HG02981 (cell line): ENCODE data around the gene NNAT.
"Not testable (repeated sequence)": the region's sequence is repeated elsewhere in the genome, so short reads cannot be mapped to it uniquely, and the experiment has no call there.

Experiments
- ATAC-seq: cut with Tn5 transposase; IDR thresholded peaks from one replicate; pipeline ENCODE4 v1.9.1; 2021; ENCODE audit warnings: mild to moderate bottlenecking, moderate library complexity; ENCODE audit not compliant: unreplicated experiment

The NNAT gene

DNA sequence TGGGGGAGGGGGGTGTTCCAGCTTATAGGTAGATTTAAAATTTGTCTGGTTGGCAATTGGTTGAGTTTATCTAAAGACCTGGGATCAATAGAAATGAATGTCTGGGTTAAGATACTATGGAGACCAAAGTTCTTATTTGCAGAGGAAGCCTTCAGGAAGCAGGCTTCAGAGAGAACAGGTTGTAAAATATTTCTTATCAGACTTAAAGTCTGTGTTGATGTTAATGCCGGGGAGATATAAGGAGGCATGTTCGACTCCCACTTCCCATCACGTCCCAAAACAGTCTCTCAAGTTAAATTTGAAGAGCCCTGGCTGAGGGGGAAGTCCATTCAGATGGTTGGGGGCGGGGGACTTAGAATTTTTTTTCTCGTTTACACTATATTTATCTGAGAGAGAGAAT lies 19.0 kb downstream of the NNAT start:
- ATAC-seq = no peak

DNA sequence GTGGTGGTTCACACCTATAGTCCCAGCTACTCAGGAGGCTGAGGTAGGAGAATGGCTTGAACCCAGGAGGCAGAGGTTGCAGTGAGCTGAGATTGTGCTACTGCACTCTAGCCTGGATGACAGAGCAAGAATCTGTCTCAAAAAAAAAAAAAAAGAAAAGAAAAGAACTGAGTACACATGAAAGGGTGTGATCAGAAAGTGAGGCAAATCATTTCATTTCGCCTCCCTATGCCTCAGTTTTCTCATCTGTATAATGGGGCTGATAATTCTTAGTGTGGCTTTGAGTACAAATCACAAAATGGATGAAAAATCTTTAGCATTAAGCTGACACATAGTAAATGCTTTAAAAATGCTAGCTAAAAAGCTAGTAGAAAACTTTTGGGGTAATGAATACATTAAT lies 19.8 kb downstream of the NNAT start:
- ATAC-seq = not testable (repeated sequence)

DNA sequence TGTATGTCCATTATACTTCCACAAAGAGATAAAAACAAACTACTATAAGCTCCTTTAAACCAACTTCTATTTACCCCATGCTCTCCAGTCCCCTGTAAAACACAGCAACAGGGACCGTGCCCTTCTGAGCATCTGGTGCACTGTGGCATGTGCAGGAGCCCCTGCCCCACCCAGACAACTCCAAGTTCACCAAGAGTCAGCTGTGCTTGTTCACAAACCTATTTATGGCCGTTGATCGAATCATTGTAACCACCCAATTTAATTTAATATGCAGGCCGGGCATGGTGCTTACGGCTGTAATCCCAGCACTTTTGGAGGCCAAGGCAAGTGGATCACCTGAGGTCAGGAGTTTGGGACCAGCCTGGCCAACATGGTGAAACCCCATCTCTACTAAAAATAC lies 20.3 kb downstream of the NNAT start:
- no peak for ATAC-seq

DNA sequence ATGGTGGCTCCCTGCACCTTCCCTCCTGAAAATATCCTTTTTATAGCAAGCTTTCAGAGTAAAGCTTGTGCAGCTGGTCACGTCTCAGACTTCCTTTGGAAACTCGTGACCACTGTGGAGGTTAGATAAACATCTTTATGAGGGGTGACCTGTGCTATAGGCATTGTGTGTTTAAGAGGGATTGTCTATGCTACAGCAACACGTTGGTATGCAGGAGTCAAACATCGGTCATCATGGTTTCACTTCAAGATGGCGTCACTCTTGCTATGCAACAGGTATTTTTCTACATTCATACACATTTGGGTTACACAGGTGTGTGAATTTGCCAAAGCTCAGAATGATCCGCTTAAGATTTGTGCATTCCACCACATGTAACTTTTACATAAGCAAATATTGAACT lies 21.2 kb downstream of the NNAT start:
- ATAC-seq = no peak

DNA sequence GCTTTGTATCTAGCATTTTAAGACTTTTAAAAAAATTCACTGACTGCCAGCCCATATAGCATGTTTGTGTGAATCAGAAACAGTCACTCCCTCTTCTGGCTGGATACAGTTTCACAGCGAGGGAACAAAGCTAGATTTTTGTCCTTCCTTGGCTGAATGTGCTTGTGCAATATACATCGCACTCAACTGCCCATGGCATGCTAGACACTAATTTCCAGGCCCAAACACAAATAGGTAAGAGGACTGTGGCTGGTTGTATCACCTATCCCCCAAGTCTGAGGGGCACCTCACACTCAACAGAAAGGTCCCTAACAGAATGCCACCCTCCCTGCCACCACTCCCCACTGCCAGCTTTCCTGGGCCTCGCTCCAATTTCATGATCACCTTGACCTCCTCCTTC lies 22.8 kb downstream of the NNAT start:
- no peak for ATAC-seq

DNA sequence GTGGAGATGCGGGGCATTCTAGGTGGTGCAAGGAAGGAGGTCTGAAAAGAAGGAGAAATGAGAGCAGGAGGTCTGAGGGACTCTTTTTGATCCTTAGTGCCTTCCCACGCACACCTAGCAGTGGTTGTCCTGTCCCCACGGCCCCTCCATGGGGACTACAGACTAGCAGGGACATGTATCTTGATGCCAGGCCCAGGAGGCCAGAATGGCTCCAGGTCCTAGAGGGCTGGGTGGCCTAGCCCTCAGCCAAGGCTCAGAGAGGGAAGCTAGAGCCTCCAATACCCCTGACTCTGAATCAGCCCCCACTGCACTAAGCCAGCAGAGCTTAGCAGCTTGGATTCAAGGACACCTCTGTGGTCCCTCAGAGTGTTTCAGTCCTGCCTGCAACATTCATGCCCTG lies 23.3 kb downstream of the NNAT start:
- no peak for ATAC-seq

DNA sequence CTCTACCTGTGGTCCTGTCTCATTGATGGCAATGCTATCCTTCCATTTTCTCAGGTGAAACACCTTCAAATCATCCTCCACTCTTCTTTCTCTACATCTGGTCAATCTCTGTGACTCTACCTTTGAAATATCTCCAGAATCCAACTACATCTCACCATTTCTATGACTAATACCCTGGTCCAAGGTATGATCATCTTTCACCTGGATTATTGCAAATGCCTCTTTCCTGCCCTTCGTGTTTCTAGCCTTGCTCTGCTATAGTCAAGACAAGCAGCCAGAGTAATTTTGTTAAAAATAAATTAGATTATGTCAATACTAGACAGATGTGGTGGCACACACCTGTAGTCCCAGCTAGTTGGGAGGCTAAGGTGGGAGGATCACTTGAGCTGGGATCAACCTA lies 24.5 kb downstream of the NNAT start:
- no peak for ATAC-seq

DNA sequence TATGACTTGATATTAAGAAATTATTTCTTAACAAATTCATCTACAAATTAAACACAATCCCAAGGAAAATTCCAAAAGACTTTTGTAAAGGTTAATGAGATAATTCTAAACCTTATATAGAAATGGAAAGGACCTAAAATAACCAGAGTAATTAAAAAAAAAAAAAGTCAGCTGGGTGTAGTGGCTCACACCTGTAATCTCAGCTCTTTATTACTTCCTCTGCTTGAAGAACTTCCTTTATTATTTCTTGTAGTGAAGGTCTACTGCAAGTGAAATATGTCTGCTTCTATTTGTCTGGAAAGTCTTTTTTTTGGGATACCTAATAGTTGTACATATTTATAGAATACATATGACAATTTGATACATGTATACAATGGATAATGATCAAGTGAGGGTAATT lies 26.9 kb downstream of the NNAT start:
- ATAC-seq = no peak

DNA sequence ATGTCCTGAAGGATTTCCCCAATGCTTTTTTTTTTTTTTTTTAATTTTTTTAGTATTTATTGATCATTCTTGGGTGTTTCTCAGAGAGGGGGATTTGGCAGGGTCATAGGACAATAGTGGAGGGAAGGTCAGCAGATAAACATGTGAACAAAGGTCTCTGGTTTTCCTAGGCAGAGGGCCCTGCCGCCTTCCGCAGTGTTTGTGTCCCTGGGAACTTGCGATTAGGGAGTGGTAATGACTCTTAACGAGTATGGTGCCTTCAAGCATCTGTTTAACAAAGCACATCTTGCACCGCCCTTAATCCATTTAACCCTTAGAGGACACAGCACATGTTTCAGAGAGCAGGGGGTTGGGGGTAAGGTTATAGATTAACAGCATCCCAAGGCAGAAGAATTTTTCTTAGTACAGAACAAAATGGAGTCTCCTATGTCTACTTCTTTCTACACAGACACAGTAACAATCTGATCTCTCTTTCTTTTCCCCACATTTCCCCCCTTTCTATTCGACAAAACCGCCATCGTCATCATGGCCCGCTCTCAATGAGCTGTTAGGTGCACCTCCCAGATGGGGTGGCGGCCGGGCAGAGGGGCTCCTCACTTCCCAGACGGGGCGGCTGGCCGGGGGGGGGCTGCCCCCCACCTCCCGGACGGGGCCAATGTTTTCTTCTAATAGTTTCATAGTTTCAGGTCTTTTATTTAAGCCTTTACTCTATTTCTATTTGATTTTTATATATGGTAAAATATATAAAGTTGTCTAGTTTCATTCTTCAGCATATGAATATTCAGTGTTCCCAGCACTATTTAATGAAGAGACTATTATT lies 29.3 kb downstream of the NNAT start:
- not testable (repeated sequence) for ATAC-seq

DNA sequence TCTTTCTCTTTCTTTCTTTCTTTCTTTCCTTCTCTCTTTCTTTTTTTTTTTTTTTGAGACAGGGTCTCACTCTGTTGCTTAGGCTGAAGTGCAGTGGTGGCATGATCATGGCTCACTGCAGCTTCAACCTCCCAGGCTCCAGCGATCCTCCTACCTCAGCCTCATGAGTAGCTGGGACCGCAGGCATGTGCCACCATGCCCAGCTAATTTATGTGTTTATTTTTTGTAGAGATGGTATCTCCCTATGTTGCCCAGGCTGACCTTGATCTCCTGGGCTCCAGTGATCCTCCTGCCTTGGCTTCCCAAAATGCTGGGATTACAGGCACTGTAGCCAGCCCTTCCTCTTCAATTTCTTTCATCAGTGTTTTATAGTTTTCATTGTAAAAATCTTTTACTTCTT lies 30.6 kb downstream of the NNAT start:
- ATAC-seq = not testable (repeated sequence)

DNA sequence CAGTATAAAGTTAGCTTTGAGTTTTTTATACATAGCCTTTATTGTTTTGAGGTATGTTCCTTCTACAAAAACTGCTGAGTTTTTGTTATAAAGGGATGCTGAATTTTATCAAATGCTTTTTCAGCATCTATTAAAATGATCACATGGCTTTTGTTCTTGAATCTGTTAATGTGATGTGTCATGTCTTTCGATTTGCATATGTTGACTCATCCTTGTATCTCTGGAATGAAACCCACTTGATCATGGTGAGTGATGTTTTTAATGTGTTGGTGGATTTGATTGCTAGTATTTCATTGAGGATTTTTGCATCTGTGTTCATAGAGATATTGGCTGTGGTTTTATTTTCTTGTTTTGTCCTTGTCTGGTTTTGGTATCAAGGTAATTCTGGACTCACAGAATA lies 31.4 kb downstream of the NNAT start:
- no peak for ATAC-seq

DNA sequence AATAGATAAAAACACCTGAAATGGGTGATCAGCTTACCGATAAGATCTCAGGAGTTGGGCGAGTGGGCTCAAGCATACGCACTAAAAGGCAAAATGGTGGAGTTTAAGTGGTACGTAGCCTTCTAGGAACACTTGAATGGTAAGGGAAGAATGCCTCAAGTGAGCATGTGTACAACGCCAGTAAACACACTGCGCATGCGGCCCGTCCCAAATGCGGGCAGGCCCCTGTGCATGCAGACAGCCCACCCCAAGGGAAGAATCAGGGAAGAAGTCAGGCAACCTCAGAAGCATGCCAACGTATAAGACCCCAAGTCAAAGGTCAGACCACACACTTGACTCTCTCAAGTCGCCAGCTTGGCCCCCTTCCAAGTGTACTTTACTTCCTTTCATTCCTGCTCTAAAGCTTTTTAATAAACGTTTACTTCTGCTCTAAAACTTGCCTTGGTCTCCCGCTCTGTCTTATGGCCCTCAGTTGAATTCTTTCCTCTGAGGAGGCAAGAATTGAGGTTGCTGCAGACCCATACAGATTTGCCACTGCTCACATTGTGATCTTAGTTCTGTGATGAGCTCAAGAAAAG lies 33.8 kb downstream of the NNAT start:
- ATAC-seq = not testable (repeated sequence)

DNA sequence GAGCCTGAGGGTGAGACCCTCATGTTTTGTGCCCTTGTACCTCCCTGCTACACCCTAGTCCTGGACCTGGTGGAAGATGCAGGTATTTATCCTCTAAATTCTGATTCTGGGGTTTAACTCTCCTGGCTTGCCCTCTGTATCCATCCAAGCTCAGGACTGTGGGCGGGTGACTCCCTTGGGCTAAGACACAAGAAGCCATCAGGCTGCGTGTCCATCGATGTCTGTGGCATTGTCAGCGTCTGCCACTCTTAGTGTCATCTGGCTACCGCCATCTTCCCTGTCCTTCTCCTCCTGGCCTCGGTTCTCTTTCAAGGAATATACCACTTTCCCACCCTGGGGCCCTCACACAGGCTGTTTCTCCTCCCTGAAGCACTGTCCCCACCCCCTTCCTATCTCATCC lies 35.5 kb downstream of the NNAT start:
- ATAC-seq = no peak

DNA sequence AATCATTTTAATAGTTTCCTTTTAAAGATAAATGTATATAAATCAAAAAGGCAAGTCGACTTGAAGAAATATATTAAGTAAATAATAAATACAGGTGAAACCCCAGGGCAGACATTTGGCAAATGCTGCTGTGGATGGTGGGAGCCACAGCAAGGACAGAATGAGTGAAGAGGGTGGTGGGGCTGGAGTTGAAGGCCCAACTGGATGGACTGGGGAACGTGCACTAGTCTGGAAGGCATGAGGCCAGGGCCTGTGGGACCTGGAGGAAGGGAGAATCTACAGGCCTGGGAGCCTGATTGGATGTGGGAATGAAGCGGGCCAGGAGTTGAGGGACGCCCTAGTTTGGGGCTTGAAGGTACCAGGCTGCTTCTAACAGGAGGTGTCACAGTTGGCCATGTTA lies 37.3 kb downstream of the NNAT start:
- ATAC-seq = no peak

DNA sequence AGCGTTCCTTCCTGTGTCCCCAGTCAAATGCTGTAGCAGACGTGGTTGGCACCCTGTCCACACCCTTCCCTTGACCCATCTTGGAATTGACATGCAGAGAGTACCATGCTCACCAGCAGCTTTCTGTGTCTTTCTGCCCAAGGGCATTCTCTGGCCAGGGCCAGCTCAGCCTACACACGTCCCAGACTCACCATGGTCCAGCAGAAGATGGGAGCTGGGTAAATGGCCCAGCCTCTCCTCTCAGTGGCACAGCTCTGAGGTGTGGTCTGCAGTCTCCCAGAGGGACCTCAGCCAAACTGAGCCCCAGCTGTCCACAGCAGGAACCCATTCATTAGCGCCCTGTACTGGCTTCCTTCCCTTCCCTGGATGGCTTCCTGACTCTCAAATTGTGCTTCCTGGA lies 37.7 kb downstream of the NNAT start:
- no peak for ATAC-seq

DNA sequence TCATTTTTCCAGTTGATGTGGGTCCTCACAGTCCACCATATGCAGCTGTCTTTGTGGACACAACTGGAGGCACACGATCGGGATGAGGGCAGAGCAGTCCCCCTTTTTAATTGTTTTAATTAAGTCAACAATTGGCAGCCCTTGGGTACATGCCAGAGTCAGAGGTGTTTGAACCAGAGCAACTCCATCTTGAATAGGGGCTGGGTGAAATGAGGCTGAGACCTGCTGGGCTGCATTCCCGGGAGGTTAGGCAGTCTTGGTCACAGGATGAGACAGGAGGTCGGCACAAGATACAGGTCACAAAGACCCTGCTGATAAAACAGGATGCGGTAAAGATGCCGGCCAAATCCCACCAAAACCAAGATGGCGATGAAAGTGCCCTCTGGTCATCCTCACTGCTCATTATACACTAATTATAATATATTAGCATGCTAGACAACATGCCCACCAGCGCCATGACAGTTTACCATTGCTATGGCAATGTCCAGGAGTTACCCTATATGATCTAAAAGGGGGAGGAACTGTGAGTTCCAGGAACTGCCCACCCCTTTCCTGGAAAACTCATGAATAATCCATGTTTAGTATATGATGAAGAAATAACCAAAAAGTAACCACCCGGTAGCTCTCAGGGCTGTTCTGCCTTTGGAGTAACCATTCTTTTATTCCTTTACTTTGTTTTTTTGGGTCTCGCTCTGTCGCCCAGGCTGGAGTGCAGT lies 38.4 kb downstream of the NNAT start:
- ATAC-seq = no peak

DNA sequence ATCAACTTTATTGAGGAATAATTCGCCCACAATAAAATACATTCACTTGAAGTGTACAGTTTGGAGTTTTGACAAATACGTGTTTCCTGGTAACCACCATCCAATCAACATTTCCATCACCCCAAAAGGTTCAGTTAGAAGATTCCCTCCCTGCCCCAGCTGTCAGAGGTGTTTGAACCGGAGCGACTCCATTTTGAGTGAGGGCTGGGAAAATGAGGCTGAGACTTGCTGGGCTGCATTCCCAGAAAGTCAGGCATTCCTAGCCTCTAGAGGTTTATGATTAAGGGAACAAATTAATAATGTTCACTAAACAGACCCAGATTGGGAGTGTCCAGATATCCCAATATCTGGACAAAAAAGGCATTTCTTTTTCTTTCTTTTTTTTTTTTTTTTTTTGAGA lies 39.6 kb downstream of the NNAT start:
- no peak for ATAC-seq

DNA sequence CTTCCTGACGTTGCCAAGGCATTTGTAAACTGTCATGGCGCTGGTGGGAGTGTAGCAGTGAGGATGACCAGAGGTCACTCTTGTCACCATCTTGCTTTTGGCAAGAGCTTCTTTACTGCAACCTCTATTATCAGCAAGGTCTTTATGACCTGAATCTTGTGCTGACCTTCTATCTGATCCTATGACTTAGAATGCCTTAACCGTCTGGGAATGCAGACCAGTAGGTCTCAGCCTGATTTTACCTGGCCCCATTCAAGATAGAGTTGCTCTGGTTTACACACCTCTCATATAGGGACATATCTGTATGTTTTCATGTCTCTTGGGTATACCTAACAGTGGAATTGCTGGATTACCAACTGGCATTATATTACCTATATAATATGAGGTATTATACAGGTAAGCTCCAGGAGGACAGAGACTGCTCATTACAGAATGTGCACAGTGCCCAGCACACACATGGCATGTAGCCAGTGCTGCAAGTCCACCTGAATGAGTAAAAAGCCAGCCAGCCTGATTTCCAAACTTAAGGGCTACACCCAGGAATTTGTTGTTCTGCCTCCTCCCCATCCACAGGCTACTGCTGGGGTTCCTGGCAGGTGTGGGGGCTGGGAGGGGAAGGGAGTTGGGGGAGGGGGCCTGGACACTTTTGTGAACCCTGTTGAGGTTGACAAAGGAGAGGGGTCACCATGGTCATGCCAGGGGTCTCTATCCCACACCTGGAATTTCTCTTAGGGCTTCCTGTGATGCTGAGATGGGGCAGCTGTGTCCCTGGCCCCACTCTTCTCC lies 41.8 kb downstream of the NNAT start:
- no peak for ATAC-seq

DNA sequence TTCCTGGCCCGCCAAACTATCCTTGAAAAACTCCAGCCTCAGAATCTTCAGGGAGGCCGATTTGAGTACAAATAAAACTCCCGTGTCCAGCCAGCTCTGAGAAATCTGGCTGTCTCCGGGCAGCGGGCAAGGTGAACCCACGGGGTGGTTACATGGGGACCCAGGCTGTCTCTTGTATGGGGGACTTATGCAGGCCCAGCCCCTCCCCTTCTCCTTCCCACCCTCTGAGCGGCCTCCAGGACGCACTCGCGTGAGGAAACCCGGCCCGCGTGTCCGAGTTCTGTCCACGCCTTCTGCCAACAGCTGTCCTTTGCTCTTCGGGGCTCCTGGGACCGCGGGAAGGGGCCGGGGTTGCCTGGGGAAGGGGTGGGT lies 43.0 kb downstream of the NNAT start:
- no peak for ATAC-seq

DNA sequence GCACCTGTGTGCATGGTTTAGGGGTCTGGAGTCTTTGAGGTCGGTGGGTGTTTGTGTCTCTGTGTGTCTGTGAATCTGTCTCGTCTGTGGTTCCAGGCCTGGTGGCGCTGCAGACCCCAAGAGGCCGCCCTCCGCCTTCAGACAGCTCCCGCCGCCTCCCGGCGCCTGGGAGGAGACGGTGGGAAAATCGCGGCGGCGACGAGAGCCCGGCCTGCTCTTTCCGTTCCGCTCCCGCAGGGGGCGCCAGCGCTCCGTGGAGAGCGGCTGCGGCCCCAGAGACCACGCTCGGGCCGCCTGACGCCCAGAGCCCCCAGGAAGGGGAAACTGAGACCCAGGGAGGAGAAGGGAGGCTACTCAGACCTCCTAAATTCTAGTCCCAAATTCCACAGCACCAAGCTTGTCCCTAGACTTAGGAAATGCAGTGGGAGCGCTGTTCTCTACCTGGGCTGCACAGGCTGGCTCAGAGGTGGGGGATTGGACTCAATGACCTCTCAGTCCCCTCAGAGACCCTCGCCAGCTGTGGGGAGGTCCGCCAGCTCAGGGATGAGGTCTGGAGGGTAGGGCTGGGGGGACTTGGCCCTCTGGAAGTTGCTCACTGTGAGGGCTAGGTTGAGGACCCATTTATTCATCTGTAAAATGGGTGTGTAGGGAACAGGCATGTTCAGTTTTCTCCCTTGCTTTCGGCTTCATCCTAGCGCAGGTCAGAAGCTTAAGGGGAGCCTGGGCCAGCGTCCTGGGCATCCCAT lies 43.5 kb downstream of the NNAT start:
- no peak for ATAC-seq
